Panc1 (cell line): Measurements from ENCODE around the gene MTHFSD.

Experiments used
- POLR2AphosphoS5 ChIP-seq: IDR thresholded peaks from 2 replicates; pipeline ENCODE4 v1.6.1; 2012; ENCODE audit warnings: mild to moderate bottlenecking, low read depth, low read length, moderate library complexity
- SIN3A ChIP-seq: IDR thresholded peaks from 2 replicates; pipeline ENCODE4 v1.6.1; 2012; ENCODE audit warnings: low read depth, mild to moderate bottlenecking, low read length, moderate library complexity, borderline replicate concordance; ENCODE audit not compliant: insufficient read depth
- TCF7L2 ChIP-seq: IDR thresholded peaks from 2 replicates; pipeline ENCODE4 v1.6.1; 2011; ENCODE audit warnings: mild to moderate bottlenecking, low read depth, low read length, inconsistent platforms
- TF ChIP-seq, protein P1 (sequence below): fragments of 450-650 bp; IDR thresholded peaks from 2 replicates; pipeline ENCODE4 v1.5.1; 2017; ENCODE audit warnings: mild to moderate bottlenecking
- TF ChIP-seq, protein P2 (sequence below), 2 experiments: IDR thresholded peaks; 2 replicates each; pipeline ENCODE4 v1.6.1; 2011 to 2012; ENCODE audit warnings: low read depth in 2 of 2, control low read depth in 1 of 2, low read length in 1 of 2, mild to moderate bottlenecking in 1 of 2, moderate library complexity in 1 of 2; ENCODE audit not compliant: insufficient read depth in 1 of 2

DNA sequence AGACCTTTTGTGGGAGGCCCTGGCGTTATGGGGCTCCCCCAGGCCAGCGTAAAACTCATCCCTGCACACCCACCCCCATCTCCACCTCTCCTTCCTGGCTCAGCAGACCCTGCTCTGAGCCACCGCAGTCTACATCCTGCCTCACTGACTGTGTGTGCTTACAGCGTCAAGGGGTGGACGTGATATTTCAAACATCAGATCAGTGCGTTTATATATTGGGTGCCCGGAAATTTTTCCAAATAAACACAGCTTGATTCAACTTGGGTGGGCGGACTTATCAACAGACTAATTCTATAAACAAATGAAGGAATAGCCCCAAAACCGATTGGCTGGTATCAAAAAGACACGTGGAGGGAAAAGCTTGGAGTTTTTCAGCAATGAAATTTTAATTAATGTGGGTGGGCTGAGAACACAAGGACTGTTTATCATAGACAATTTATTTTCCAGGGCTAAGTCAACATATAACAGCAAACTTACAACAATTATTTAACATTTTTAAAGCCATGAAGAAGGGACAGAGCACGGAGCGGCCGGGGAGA is 23.1 kb upstream of the MTHFSD start, which contains the start of gene FOXL1:
- TF ChIP-seq, protein P1, sequence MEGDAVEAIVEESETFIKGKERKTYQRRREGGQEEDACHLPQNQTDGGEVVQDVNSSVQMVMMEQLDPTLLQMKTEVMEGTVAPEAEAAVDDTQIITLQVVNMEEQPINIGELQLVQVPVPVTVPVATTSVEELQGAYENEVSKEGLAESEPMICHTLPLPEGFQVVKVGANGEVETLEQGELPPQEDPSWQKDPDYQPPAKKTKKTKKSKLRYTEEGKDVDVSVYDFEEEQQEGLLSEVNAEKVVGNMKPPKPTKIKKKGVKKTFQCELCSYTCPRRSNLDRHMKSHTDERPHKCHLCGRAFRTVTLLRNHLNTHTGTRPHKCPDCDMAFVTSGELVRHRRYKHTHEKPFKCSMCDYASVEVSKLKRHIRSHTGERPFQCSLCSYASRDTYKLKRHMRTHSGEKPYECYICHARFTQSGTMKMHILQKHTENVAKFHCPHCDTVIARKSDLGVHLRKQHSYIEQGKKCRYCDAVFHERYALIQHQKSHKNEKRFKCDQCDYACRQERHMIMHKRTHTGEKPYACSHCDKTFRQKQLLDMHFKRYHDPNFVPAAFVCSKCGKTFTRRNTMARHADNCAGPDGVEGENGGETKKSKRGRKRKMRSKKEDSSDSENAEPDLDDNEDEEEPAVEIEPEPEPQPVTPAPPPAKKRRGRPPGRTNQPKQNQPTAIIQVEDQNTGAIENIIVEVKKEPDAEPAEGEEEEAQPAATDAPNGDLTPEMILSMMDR = no peak
- no peak; the same call in 1 of the 2 replicates for TF ChIP-seq POLR2AphosphoS5
- no peak for TF ChIP-seq TCF7L2
- TF ChIP-seq SIN3A = no peak
- TF ChIP-seq, protein P2, sequence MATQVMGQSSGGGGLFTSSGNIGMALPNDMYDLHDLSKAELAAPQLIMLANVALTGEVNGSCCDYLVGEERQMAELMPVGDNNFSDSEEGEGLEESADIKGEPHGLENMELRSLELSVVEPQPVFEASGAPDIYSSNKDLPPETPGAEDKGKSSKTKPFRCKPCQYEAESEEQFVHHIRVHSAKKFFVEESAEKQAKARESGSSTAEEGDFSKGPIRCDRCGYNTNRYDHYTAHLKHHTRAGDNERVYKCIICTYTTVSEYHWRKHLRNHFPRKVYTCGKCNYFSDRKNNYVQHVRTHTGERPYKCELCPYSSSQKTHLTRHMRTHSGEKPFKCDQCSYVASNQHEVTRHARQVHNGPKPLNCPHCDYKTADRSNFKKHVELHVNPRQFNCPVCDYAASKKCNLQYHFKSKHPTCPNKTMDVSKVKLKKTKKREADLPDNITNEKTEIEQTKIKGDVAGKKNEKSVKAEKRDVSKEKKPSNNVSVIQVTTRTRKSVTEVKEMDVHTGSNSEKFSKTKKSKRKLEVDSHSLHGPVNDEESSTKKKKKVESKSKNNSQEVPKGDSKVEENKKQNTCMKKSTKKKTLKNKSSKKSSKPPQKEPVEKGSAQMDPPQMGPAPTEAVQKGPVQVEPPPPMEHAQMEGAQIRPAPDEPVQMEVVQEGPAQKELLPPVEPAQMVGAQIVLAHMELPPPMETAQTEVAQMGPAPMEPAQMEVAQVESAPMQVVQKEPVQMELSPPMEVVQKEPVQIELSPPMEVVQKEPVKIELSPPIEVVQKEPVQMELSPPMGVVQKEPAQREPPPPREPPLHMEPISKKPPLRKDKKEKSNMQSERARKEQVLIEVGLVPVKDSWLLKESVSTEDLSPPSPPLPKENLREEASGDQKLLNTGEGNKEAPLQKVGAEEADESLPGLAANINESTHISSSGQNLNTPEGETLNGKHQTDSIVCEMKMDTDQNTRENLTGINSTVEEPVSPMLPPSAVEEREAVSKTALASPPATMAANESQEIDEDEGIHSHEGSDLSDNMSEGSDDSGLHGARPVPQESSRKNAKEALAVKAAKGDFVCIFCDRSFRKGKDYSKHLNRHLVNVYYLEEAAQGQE (IDR thresholded peaks at IDR 0.05; ENCODE audit: insufficient read depth in 1 of 2, low read depth in 2 of 2, low read length in 1 of 2) = no peak
